ENCODE measurements around the gene HOXA13. TPM values are rescaled to one million over a fixed set of nuclear protein-coding genes. Genes with fewer than 3 reads are reported as not detected.

The HOXA13 gene
- polyA plus RNA-seq, 1 donor from 2014 or later = not detected

DNA sequence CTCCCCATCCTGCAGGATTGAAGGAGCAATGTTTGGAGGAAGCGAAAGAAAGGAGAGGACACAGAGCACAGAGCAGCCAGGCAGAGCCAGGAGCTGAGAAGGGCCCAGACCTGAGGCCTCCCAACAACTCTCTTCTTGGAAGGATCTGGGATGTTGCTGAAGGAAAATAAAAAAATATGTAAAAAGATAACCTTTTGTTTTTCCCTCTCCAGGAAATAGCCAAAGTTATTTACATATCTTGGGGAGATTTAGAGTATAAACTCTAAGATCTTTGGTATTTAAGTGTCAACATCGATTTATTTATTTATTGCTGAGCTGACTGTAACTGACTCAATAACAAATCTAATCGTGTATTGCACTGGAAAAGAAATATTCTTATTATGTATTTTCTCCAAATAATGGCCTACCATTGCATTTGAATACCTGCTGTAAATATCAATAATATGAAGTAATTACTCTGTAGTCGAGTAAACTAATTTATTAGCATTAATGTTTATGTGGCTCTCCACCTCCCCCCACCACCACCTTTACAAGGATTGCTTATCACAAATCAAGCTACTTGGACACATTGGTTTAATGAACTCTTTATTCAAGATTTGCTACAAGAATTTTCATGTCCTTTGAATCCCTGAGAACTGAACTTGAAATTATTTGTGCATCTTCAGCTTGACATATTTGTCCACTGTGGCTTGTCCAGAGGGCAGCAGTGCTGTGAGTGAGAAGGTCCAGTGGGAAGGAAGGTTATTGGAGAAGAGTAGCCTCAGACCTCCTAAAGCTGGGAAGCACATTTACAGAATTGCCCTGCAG is 13.0 kb downstream of the HOXA13 start:
- TF ChIP-seq MXI1 (conservative IDR thresholded peaks at IDR 0.05; ENCODE audit: poor library complexity, severe bottlenecking) (no peak), EP300 (conservative IDR thresholded peaks at IDR 0.05; ENCODE audit: poor library complexity, severe bottlenecking) (no peak), POLR2AphosphoS5 (IDR thresholded peaks at IDR 0.05) (no peak), RAD21 (conservative IDR thresholded peaks at IDR 0.05) (no peak), TAF1 (IDR thresholded peaks at IDR 0.05; ENCODE audit: low read depth) (no peak)
- TF ChIP-seq, protein P1, sequence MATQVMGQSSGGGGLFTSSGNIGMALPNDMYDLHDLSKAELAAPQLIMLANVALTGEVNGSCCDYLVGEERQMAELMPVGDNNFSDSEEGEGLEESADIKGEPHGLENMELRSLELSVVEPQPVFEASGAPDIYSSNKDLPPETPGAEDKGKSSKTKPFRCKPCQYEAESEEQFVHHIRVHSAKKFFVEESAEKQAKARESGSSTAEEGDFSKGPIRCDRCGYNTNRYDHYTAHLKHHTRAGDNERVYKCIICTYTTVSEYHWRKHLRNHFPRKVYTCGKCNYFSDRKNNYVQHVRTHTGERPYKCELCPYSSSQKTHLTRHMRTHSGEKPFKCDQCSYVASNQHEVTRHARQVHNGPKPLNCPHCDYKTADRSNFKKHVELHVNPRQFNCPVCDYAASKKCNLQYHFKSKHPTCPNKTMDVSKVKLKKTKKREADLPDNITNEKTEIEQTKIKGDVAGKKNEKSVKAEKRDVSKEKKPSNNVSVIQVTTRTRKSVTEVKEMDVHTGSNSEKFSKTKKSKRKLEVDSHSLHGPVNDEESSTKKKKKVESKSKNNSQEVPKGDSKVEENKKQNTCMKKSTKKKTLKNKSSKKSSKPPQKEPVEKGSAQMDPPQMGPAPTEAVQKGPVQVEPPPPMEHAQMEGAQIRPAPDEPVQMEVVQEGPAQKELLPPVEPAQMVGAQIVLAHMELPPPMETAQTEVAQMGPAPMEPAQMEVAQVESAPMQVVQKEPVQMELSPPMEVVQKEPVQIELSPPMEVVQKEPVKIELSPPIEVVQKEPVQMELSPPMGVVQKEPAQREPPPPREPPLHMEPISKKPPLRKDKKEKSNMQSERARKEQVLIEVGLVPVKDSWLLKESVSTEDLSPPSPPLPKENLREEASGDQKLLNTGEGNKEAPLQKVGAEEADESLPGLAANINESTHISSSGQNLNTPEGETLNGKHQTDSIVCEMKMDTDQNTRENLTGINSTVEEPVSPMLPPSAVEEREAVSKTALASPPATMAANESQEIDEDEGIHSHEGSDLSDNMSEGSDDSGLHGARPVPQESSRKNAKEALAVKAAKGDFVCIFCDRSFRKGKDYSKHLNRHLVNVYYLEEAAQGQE (IDR thresholded peaks at IDR 0.05; ENCODE audit: borderline replicate concordance) = no peak
- TF ChIP-seq, protein P2, sequence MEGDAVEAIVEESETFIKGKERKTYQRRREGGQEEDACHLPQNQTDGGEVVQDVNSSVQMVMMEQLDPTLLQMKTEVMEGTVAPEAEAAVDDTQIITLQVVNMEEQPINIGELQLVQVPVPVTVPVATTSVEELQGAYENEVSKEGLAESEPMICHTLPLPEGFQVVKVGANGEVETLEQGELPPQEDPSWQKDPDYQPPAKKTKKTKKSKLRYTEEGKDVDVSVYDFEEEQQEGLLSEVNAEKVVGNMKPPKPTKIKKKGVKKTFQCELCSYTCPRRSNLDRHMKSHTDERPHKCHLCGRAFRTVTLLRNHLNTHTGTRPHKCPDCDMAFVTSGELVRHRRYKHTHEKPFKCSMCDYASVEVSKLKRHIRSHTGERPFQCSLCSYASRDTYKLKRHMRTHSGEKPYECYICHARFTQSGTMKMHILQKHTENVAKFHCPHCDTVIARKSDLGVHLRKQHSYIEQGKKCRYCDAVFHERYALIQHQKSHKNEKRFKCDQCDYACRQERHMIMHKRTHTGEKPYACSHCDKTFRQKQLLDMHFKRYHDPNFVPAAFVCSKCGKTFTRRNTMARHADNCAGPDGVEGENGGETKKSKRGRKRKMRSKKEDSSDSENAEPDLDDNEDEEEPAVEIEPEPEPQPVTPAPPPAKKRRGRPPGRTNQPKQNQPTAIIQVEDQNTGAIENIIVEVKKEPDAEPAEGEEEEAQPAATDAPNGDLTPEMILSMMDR (IDR thresholded peaks at IDR 0.05; ENCODE audit: poor library complexity, severe bottlenecking) = no peak
- Histone ChIP-seq H3K4me3 (ENCODE audit: low read length) (no peak overlapping the region), H3K36me3 (ENCODE audit: insufficient read depth, low read length) (no peaks in the 10 kb centered on the region), H4K20me1 (ENCODE audit: insufficient read depth) (no peaks in the 10 kb centered on the region), H2AFZ (ENCODE audit: low read depth, low read length) (no peak overlapping the region), H3F3A (ENCODE audit: insufficient read depth, low read length, poor library complexity, severe bottlenecking) (no peaks in the 10 kb centered on the region), H3K79me2 (replicated peaks; ENCODE audit: insufficient read depth, low read length) (no peaks in the 10 kb centered on the region), H3K9me3 (ENCODE audit: low read length) (peaks cover 6% of the 10 kb centered on the region), H3K27ac (ENCODE audit: low read length) (no peak overlapping the region), H3K9me2 (ENCODE audit: insufficient read depth, low read length) (no peaks in the 10 kb centered on the region), H3K9ac (ENCODE audit: low read length) (no peak overlapping the region), H3K27me3 (ENCODE audit: insufficient read depth, low read depth, low read length) (peaks cover 100% of the 10 kb centered on the region), H3K4me2 (ENCODE audit: low read length) (no peak overlapping the region)

DNA sequence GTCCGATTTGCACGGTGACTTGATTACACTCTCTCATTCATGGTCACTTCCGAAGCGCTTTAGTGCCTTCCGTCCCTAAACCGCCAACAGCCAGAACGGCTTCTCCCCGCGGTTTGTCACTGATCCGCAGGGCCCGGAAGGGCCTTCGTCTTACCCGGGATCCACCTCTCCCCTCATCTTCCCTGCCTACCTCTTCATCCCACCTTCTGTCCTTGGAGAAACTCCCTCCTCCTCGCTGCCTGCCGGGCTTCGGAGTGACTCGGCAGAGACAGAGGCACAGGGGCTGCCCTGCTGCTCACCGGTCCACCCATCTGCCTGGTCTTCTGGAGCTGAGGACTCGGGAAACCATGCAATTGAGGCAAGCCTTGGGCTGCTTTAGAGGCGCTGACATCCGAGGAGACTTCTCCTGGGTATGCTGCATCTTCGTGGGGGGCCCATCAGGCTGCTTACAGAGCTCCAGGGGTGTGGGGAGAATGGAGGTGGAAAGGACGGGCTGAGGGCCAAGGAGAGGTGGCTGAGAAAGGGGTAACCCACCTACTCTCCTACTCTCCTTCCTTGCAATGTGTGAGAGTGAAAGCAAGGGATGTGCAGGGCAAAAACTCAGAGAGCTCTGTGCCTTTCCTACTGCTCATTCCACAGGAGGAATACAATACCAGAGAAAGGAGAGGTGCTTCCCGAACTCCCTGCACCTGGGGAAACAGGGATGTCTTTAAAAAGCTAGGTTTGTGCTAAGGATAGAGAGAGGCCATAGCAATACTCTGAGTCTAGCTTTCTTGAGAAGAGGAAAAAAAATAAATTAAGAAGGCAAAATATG is 13.8 kb downstream of the HOXA13 start:
- no peak overlapping the region for H2AFZ ChIP-seq (ENCODE audit: low read depth, low read length)
- no peaks in the 10 kb centered on the region for H3K79me2 ChIP-seq (replicated peaks; ENCODE audit: insufficient read depth, low read length)
- H3K9me3 ChIP-seq (ENCODE audit: low read length) = peaks cover 6% of the 10 kb centered on the region
- H3K4me2 ChIP-seq (ENCODE audit: low read length) = no peak overlapping the region
- no peak overlapping the region for H3K4me3 ChIP-seq (ENCODE audit: low read length)
- no peaks in the 10 kb centered on the region for H3F3A ChIP-seq (ENCODE audit: insufficient read depth, low read length, poor library complexity, severe bottlenecking)
- H3K9ac ChIP-seq (ENCODE audit: low read length) = no peak overlapping the region
- TF ChIP-seq SMC3 (conservative IDR thresholded peaks at IDR 0.05; ENCODE audit: poor library complexity) = no peak
- TF ChIP-seq, protein P2 (IDR thresholded peaks at IDR 0.05; ENCODE audit: poor library complexity, severe bottlenecking) = no peak
- H3K27me3 ChIP-seq (ENCODE audit: insufficient read depth, low read depth, low read length) = peaks cover 100% of the 10 kb centered on the region
- no peaks in the 10 kb centered on the region for H4K20me1 ChIP-seq (ENCODE audit: insufficient read depth)
- no peaks in the 10 kb centered on the region for H3K9me2 ChIP-seq (ENCODE audit: insufficient read depth, low read length)
- no peaks in the 10 kb centered on the region for H3K36me3 ChIP-seq (ENCODE audit: insufficient read depth, low read length)
- H3K27ac ChIP-seq (ENCODE audit: low read length) = no peak overlapping the region

Measured in neural cell (in vitro differentiated cells).